PFSK-1 (cell line): Measurements from ENCODE around the gene MYH1.

Source experiments
- FOXP2 ChIP-seq: optimal IDR thresholded peaks from 2 replicates; pipeline ENCODE3; 2011; ENCODE audit warnings: borderline replicate concordance, control low read depth, inconsistent platforms; ENCODE audit not compliant: insufficient read depth; ENCODE audit errors: extremely low read length, extremely low read depth
- POLR2AphosphoS5 ChIP-seq: IDR thresholded peaks from 2 replicates; pipeline ENCODE4 v1.6.1; 2012; ENCODE audit warnings: low read depth, mild to moderate bottlenecking, control low read depth, low read length, moderate library complexity
- REST ChIP-seq, 2 experiments: IDR thresholded peaks; 2 replicates each; pipeline versions ENCODE4 v1.6.1 to v1.8.0; 2011 to 2012; ENCODE audit warnings: low read depth in 2 of 2, low read length in 2 of 2, control low read depth in 1 of 2, inconsistent platforms in 1 of 2, mild to moderate bottlenecking in 1 of 2, moderate library complexity in 1 of 2; ENCODE audit not compliant: insufficient read depth in 1 of 2
- SIN3A ChIP-seq: IDR thresholded peaks from 2 replicates; pipeline ENCODE4 v1.6.1; 2012; ENCODE audit warnings: mild to moderate bottlenecking, low read length, moderate library complexity, borderline replicate concordance; ENCODE audit not compliant: insufficient read depth
- TAF1 ChIP-seq: IDR thresholded peaks from 2 replicates; pipeline ENCODE4 v1.6.1; 2012; ENCODE audit warnings: low read length, control low read depth, borderline replicate concordance; ENCODE audit not compliant: insufficient read depth

MYH1 gene

DNA sequence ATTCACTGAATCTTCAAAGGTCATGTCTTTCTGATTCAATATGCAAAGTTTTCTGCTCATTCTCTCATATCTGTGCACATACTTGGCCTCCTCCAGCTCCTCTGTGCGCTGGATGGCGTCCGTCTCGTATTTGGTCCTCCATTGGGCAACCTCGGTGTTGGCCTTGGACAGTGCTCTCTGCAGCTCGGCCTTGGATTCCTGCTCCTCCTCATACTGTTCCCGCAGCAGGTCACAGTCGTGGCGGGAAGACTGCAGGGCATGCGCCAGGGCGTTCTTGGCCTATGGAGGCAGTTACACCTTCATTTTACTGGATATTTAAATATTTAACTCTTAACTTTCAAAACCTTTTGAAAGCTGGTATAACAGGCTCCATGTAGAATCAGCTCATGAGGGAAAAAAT, 8.2 kb upstream of the MYH1 start:
- TF ChIP-seq POLR2AphosphoS5 (no peak), TAF1 (no peak), SIN3A (no peak), FOXP2 (no peak), REST (IDR thresholded peaks at IDR 0.05; ENCODE audit: insufficient read depth in 1 of 2, low read depth in 2 of 2, low read length in 2 of 2) (no peak)

- TF ChIP-seq FOXP2: no peak
- TF ChIP-seq TAF1: no peak
- no peak for TF ChIP-seq POLR2AphosphoS5
- TF ChIP-seq SIN3A: no peak
- no peak for TF ChIP-seq REST (IDR thresholded peaks at IDR 0.05; ENCODE audit: insufficient read depth in 1 of 2, low read depth in 2 of 2, low read length in 2 of 2)
Measured at GRCh38 chr17:10523064-10523463, 4.7 kb upstream of the MYH1 start.

GRCh38 chr17:10521949-10522348, 3.6 kb upstream of the MYH1 start:
- TF ChIP-seq TAF1: no peak
- no peak for TF ChIP-seq REST (IDR thresholded peaks at IDR 0.05; ENCODE audit: insufficient read depth in 1 of 2, low read depth in 2 of 2, low read length in 2 of 2)
- TF ChIP-seq SIN3A: no peak
- TF ChIP-seq FOXP2: no peak
- no peak for TF ChIP-seq POLR2AphosphoS5

GRCh38 chr17:10516638-10517037, 1.7 kb downstream of the MYH1 start:
- TF ChIP-seq POLR2AphosphoS5 (no peak), SIN3A (no peak), FOXP2 (no peak), REST (IDR thresholded peaks at IDR 0.05; ENCODE audit: insufficient read depth in 1 of 2, low read depth in 2 of 2, low read length in 2 of 2) (no peak), TAF1 (no peak)

DNA sequence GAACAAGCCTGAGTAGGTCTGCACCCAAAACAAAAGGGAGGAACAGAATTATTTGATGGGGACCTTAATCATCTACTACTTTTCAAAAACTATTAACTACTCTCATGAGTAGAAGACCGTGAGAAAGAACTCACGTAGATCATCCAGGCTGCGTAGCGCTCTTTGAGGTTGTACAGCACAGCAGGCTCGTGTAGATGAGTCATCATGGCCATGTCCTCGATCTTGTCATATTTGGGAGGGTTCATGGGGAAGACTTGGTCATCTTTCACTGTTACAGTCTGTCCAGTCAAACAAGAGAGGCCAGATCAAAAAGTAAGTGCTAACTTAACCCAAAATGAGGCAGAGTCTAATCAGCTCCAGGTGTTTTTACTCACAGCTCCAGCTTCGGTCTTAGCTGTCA, 2.3 kb downstream of the MYH1 start:
- TF ChIP-seq POLR2AphosphoS5 (no peak), TAF1 (no peak)
